Activated CD8-positive, alpha-beta T cell treated with anti-CD3 and anti-CD28 coated beads for 36 hours (primary cell): ENCODE measurements around the gene INTS1. TPM values are rescaled to one million over a fixed set of nuclear protein-coding genes. Genes with fewer than 3 reads are reported as not detected.

Source experiments
- ATAC-seq: fragments of 200-7000 bp; cut with Tn5 transposase; one replicate; pipeline ENCODE4 v1.10.0; 2021; ENCODE audit warnings: mild to moderate bottlenecking, moderate library complexity
- CTCF ChIA-PET: fragments of 350-600 bp; sonication (Branson Sonifier 250); formaldehyde crosslinking; loops from one replicate; lab custom pipeline; 2021; ENCODE audit warnings: antibody characterized with exemption; lab: Charles Lee
- POLR2A ChIA-PET: fragments of 350-600 bp; sonication (Branson Sonifier 250); formaldehyde crosslinking; loops from one replicate; lab custom pipeline; 2021; ENCODE audit warnings: antibody characterized with exemption; lab: Charles Lee
- DNase-seq: peaks from one replicate; pipeline ENCODE4 v3.0.0-alpha.2; 2020
- H3K27ac Mint-ChIP-seq: one replicate; pipeline ENCODE4 v1.8.0; 2021; ENCODE audit warnings: mild to moderate bottlenecking, mixed read lengths
- H3K27me3 Mint-ChIP-seq: one replicate; pipeline ENCODE4 v1.8.0; 2021; ENCODE audit warnings: mixed read lengths
- H3K36me3 Mint-ChIP-seq: one replicate; pipeline ENCODE4 v1.8.0; 2021; ENCODE audit warnings: low read depth, mixed read lengths
- H3K4me1 Mint-ChIP-seq: one replicate; pipeline ENCODE4 v1.8.0; 2021; ENCODE audit warnings: low read depth, mixed read lengths
- H3K4me3 Mint-ChIP-seq: one replicate; pipeline ENCODE4 v1.8.0; 2021; ENCODE audit warnings: mild to moderate bottlenecking, moderate library complexity, mixed read lengths
- H3K9me3 Mint-ChIP-seq: one replicate; pipeline ENCODE4 v1.8.0; 2021; ENCODE audit warnings: mixed read lengths
- CTCF ChIP-seq: fragments of 200-600 bp; IDR thresholded peaks from one replicate; pipeline ENCODE4 v1.8.0; 2022; ENCODE audit warnings: antibody characterized with exemption, mild to moderate bottlenecking
- intact Hi-C: fragments of 100-400 bp; cut with micrococcal nuclease; formaldehyde crosslinking; loops from one replicate; pipeline ENCODE4 v1.10.0; 2022
- total RNA-seq, 2 experiments: library from RNA; stranded (reverse); gene quantifications; one replicate each; pipeline ENCODE4 v1.2.3, GENCODE V29; 2021

INTS1 gene
- total RNA-seq, 2 experiments from 2014 or later = 100 to 103 TPM

- Mint-ChIP-seq H3K27ac (no peak overlapping the region), H3K36me3 (peaks cover 16% of the 10 kb centered on the region)
These were observed 13.4 kb downstream of the INTS1 start for GRCh38 chr7:1490837-1491236.

GRCh38 chr7:1489336-1489735 is 14.9 kb downstream of the INTS1 start:
- Mint-ChIP-seq H3K4me1 (no peaks in the 10 kb centered on the region), H3K27me3 (no peaks in the 10 kb centered on the region), H3K27ac (no peak overlapping the region), H3K4me3 (no peak overlapping the region), H3K9me3 (no peaks in the 10 kb centered on the region), H3K36me3 (peaks cover 16% of the 10 kb centered on the region)
- intact Hi-C loops = no loop called here
- ChIA-PET CTCF (interaction anchor here (2.3 kb wide), 1 partner anchor 15 kb away, joined by 10 read pairs; no protein-coding TSS in a partner anchor), POLR2A (no interaction called here)
- DNase-seq = no peak
- no peak for ATAC-seq
- no peak for TF ChIP-seq CTCF

More at GRCh38 chr7:1490837-1491236, 13.4 kb downstream of the INTS1 start:
- intact Hi-C loops = no loop called here
- Mint-ChIP-seq H3K4me3 (no peak overlapping the region), H3K9me3 (no peaks in the 10 kb centered on the region), H3K4me1 (no peaks in the 10 kb centered on the region), H3K27me3 (no peaks in the 10 kb centered on the region)
- ChIA-PET POLR2A (no interaction called here), CTCF (no interaction called here)
- ATAC-seq = no peak
- TF ChIP-seq CTCF = no peak
- DNase-seq = no peak

GRCh38 chr7:1488016-1488415 is 16.2 kb downstream of the INTS1 start:
- peaks cover 16% of the 10 kb centered on the region for H3K36me3 Mint-ChIP-seq
- H3K4me3 Mint-ChIP-seq = no peak overlapping the region
- CTCF ChIA-PET = interaction anchor here (2.3 kb wide), 1 partner anchor 13 kb away, joined by 10 read pairs; no protein-coding TSS in a partner anchor
- no peaks in the 10 kb centered on the region for H3K9me3 Mint-ChIP-seq
- DNase-seq = no peak
- no peak for TF ChIP-seq CTCF
- intact Hi-C loops = no loop called here
- POLR2A ChIA-PET = interaction anchor here (1.3 kb wide), 1 partner anchor 13 kb away, joined by 4 read pairs; no protein-coding TSS in a partner anchor
- ATAC-seq = no peak
- H3K4me1 Mint-ChIP-seq = no peaks in the 10 kb centered on the region
- no peaks in the 10 kb centered on the region for H3K27me3 Mint-ChIP-seq
- H3K27ac Mint-ChIP-seq = no peak overlapping the region

GRCh38 chr7:1487466-1487865 is 16.7 kb downstream of the INTS1 start:
- no peaks in the 10 kb centered on the region for H3K27me3 Mint-ChIP-seq
- ATAC-seq (no peak), DNase-seq (no peak)
- no peak overlapping the region for H3K4me3 Mint-ChIP-seq
- no peak for TF ChIP-seq CTCF
- peaks cover 15% of the 10 kb centered on the region for H3K36me3 Mint-ChIP-seq
- H3K27ac Mint-ChIP-seq = no peak overlapping the region
- no peaks in the 10 kb centered on the region for H3K4me1 Mint-ChIP-seq
- intact Hi-C loops = no loop called here
- CTCF ChIA-PET = no interaction called here
- POLR2A ChIA-PET = no interaction called here
- H3K9me3 Mint-ChIP-seq = no peaks in the 10 kb centered on the region

- ChIA-PET POLR2A (no interaction called here), CTCF (interaction anchor here (1.6 kb wide), 1 partner anchor 12 kb away, joined by 5 read pairs; no protein-coding TSS in a partner anchor)
- no peaks in the 10 kb centered on the region for H3K27me3 Mint-ChIP-seq
- intact Hi-C loops = no loop called here
- no peaks in the 10 kb centered on the region for H3K9me3 Mint-ChIP-seq
- ATAC-seq (no peak), DNase-seq (no peak)
- TF ChIP-seq CTCF = no peak
- H3K36me3 Mint-ChIP-seq = peaks cover 13% of the 10 kb centered on the region
- H3K4me1 Mint-ChIP-seq = no peaks in the 10 kb centered on the region
- H3K27ac Mint-ChIP-seq = no peak overlapping the region
- no peak overlapping the region for H3K4me3 Mint-ChIP-seq
These were observed 17.6 kb downstream of the INTS1 start for GRCh38 chr7:1486571-1486970.
